Posterior cingulate gyrus (tissue), 11 donors: ENCODE data around the gene OXCT1.
"Not testable (repeated sequence)": the region's sequence is repeated elsewhere in the genome, so short reads cannot be mapped to it uniquely, and the experiment has no call there.

Source experiments
- DNase-seq, 10 donors: peaks; one replicate each; pipeline versions ENCODE4 v3.0.0 to v3.0.0-alpha.2; 2020 to 2021; ENCODE audit warnings: mixed read lengths in 3 of 10
- intact Hi-C: fragments of 100-400 bp; cut with DNase I; formaldehyde crosslinking; loops from one replicate; pipeline ENCODE4 v1.15.1; 2023

Gene OXCT1

DNA sequence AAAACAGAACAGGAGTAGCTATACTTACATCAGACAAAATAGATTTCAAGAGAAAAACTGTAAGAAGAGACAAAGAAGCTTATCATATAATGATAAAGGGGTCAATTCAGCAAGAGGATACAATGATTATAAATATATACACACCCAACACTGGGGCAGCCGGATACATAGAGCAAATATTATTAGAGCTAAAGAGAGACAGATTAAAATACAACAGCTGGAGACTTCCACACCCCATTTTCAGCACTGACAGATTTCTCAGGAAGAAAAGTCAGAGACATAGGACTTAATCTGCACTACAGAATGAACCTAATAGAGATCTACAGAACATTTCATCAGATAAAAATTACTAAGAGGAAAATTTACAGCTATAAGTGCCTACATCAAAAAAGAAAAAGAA lies 35.7 kb downstream of the OXCT1 start:
- DNase-seq, result no peak
- intact Hi-C loops, result no loop called here

DNA sequence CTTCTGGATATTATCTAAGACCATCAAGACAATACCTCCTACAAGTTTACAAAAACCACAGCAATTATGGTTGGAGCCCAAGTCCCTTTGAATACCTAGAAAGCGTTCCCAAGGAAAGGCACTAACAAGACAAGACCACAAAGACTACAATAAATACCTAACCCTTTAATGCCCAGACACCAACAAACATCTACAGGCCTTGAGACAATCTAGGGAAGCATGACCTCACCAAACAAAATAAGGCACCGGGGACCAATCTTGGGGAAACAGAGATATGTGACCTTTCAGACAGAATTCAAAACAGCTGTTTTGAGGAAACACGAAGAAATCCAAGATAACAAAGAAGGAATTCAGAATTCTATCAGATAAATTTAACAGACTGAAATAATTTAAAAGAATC lies 37.8 kb downstream of the OXCT1 start:
- DNase-seq, result no peak
- intact Hi-C loops, result no loop called here

DNA sequence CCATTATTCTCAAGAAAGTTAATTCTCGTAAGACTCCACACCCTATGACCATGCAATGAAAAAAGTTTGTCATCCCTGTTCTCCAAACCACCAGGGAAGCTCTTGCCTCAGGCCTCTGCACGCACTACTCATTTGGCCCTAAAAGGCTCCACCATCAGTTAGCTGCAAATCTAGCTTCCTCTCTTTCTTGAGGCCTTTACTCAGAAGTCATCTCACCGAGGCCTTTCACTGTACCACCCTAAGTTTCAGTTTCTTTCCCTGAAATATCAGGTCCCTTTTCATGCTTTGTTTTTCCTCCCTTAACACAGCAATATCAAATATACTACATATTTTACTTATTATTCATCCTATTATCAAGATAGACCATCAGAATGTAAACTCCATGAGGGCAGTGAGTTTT lies 39.1 kb downstream of the OXCT1 start:
- DNase-seq, result no peak
- intact Hi-C loops, result no loop called here

DNA sequence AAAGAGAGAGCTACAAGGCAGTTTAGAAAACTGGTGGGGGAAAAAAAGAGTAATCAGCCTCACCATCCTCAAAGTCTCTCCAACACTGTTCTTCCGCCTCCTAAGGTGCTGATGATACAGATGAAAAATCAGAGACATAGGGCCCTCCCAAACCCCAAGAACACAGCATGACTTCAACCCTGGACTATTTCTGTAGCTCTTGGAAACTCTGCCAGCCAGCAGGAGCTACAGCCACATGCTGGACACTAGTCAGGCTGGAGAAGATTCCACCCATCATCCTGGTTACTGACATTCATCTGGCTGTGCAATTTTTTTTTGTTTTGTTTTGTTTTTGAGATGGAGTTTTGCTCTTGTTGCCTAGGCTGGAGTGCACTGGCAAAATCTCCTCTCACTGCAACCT lies 42.4 kb downstream of the OXCT1 start:
- no peak for DNase-seq
- intact Hi-C loops, result no loop called here

DNA sequence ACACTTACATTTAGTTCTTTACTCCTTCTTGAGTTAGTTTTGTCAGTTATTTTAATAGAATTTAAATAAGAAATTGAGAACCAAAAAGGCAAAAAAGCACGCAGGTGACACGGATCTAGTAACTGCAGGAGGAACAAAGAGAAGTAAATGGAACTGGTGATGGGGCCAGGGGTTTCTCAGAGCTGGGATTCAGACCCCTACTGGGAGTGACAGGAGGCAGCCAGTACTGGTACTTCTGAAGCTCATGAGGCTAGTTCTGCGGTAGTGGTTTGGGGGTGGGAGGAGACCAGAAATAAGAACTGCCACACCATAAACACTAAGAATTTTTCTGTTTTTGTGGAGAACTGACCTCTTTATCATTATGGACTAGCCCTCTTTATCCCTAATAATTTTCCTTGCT lies 48.2 kb downstream of the OXCT1 start:
- no peak for DNase-seq
- intact Hi-C loops, result no loop called here

DNA sequence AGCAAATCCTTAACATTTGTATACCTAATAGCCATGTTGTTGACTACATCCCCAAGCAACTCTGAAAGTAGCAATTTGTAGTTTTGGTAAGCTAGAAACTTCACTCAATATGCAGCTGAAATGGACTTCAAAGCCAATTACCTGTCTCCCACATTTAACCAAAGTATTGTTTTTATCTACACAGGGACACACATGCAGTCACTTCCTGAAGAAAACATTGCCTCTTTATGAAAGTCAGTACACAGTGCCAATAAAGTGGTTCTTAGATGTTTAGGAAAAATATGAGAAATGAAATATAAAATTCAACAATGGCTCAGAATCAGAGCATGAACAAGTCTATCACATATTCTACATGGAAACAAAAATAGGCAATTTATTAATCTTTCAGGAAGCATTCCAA lies 49.2 kb downstream of the OXCT1 start:
- DNase-seq, result no peak
- intact Hi-C loops, result no loop called here

DNA sequence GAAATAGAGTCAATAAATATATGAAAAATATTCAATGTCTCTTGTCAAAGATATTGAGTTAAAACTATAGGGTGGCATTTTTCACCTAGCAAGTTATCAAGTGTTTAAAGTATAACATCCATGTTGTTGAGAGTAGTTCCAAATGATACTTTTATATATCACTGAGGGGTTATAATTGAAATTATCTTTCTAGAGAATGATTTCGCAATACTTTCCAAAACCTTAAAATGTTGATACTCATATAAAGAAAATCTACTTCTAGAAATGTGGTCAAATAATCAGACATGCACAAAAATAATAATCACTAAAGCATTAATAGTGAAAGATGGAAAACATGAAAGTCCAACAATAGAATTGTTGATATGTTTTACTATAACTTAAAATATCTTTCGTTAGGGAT lies 50.1 kb downstream of the OXCT1 start:
- no peak for DNase-seq
- intact Hi-C loops, result no loop called here

DNA sequence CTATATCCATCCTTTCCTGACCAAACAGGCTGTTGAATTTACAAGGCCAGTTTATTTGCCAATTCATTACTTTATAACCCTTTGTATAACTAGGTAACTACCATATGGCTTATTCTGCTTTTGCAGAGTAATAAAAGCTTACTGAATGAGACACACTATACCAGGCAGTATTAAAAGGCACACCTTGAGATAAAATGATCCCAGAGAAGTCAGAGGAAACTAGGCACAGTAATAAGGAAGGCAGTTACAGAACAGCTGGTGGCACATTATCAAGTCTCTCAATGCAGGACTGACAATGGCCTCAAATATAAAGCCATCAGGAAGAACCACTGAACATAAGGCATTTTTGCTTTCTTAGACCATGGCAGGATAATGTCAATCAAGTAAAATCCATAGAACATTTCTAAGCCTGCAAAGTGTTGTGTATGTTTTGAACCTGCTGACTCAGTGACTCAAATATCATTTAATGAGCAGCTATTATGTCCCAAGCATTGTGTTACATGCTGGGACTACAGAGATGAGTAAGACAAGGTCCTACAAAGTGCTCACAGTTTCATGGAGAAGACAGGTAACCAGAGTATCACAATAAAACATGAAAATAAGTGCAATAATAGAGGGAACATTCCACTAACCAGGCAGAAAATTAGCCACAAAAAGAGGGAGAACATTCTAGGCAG lies 52.5 kb downstream of the OXCT1 start:
- intact Hi-C loops, result no loop called here
- DNase-seq, result no peak

DNA sequence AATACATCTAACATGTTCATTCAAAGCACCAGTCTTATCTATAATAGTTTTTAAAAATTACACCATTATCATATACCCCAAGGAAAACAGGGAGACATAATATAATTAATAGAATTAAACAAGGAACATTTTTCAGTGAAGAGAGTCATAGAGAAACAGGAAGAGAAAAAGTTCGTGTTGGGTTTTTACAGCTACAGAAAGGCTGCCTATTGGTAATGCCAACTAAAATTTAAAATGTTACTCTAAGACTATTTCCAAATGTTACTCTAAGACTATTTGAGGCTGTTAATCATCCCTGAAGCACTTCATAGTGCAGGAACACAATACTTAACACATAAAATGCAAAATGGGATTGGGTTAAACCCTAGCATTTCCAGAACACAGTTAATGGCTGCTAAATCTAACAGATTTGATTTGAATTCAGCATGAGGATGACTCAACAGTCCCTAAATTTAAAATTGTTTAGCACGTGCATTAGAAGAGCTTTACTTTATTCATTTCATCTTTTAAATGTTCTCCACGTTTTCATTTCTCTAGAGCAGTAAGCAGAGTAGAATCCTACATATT lies 54.5 kb downstream of the OXCT1 start:
- no peak for DNase-seq
- intact Hi-C loops, result no loop called here

DNA sequence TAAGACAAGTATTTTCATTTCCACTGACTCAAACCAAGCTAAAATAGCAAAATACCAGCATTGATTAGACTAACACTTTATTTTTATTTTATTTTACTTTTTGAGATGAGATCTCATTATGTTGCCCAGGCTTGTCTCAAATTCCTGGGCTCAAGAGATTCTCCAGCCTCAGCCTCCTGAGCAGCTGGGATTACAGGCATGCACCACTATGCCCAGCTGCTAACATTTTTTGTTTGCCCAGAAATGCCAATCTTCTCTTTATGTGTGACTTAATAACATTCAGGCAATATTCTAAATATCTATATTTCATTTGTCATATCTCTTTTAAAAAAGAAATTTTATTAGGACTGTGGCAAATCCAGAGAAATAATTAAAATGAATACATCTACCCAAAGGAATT lies 55.0 kb downstream of the OXCT1 start:
- DNase-seq, result no peak
- intact Hi-C loops, result no loop called here

DNA sequence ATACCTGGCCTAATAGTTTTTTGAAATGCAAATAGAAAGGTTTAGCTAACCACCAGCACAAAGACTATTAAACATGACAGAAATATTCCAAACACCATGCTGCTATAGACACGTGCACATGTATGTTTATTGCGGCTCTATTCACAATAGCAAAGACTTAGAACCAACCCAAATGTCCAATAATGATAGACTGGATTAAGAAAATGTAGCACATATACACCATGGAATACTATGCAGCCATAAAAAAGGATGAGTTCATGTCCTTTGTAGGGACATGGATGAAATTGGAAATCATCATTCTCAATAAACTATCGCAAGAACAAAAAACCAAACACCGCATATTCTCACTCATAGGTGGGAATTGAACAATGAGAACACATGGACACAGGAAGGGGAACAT lies 55.9 kb downstream of the OXCT1 start:
- DNase-seq, intact Hi-C loops: not testable (repeated sequence)

DNA sequence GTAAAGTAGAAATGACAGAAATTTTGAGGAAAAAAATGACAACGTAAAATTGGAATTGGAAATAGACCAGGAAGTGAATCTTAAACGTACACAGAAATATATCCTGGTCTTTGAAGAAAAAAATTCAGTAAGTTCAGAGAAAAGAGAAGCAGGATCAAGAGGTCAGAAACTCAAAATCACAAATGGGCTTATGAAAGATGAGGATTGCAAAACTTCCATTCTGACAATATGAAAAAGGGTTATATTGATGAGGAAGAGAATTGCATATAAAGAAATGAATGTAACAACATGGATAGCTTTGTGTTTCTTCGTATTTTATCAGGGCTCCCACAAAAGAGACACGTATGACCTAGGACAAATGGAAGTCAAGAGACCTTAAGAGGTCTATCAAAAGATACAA lies 58.1 kb downstream of the OXCT1 start:
- DNase-seq, result no peak
- intact Hi-C loops, result no loop called here

DNA sequence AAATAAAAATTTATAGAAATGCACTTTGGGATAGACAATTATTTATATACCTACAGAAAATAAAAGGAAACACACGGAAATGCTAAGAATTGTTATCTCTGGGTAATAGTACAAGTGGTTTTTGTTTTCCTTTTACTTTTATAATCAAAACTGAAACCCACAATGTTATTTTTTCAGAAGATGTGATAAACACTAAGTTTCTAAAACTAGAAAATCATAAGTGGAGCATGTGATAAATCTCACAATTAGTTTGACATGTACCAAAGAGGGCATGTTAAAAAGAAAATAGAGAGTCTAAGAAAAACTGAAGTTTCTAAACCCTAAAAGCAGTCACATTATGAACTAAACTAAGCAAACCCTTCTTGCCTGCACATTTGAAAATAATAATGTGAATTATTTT lies 61.1 kb downstream of the OXCT1 start:
- no peak for DNase-seq
- intact Hi-C loops, result no loop called here

DNA sequence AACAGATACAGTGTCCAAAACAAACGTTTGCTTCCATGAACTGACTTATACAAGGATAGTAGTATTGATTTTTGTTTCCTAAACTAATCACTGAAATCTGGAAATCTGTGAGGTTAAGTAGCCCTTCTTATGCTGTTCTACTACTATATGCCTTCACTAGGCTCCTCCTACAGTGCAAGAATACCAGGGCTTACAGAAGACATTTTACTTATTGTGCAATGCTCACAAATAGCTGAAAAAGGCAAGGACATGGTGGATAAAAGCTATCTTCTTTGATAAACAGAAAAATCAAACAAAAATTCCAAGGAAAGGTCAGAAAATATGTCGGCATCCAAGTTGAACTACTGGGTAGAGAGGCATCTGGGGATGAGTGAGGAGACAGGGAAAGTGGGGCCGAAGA lies 61.9 kb downstream of the OXCT1 start:
- intact Hi-C loops, result no loop called here
- no peak for DNase-seq

DNA sequence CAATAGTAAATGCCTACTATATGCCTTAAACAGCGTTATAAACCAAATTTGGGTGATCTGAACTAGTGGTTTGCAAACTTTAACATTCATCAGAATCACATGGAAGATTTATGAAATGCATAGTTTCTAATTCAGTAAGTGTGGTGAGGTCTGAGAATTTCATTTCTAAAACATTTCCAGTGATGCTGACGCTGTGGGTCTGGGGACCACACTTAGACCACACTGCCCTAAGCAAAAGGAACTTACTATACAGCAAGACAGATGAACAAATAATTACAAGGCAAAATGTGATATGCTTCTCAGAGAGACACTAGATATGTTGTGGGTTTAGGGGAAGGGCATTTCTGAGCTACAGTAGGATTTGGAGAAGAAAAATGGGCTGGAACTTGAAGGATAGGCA lies 72.6 kb downstream of the OXCT1 start:
- DNase-seq, result no peak
- intact Hi-C loops, result no loop called here

DNA sequence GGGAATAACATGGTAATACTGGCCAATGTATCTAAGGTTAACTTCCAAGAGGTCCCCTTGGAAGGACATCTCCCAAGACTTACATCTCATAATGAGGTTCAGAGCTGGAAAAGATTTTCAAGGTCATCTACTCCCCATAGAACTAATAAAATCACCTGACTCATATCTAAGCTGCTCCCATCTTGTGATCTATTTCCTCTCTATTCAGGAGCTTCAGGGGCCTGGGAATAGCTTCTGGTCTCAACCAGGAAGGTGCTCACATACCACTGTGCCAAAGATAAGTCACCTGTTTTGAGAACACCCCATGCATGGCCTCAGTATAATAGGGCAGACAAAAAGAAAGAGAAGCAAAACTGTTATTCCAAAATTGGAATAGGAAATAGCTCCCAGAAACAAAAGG lies 74.2 kb downstream of the OXCT1 start:
- DNase-seq, result no peak
- intact Hi-C loops, result no loop called here

DNA sequence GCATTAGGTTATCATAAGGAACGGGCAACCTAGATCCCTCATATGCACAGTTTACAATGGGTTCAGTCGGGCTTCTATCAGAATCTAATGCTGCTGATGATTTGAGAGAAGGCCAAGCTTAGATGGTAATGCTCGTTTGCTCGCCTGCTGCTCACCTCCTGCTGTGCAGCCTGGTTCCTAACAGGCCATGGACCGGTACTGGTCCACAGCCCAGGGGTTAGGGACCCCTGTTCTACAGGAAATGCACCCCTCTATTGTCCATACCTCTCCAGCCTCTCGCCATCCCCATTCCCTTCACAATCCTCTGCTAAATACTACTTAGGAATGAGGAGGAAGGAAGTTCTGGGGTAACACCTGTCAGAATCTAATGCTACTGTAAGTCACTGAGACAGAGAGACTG lies 75.1 kb downstream of the OXCT1 start:
- DNase-seq, result no peak
- intact Hi-C loops, result no loop called here

DNA sequence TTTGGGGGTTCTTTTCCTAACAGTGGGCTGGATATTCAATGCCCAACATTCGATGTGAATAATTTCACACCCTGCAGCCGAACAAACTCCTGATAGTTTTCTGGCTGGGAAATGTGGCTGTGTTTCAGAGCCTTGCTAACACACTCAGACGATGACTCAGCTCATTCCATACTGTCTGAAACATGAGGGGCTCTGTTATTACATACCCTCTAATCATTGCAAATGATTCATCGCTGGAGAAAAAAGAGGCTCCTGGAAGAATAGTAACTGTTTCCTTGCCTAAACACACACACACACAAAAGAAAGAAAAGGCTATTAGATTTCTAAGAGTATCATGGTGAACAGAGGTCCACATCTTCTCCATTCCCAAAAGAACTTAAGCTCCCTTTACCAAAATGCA lies 75.8 kb downstream of the OXCT1 start:
- no peak for DNase-seq
- intact Hi-C loops, result no loop called here

DNA sequence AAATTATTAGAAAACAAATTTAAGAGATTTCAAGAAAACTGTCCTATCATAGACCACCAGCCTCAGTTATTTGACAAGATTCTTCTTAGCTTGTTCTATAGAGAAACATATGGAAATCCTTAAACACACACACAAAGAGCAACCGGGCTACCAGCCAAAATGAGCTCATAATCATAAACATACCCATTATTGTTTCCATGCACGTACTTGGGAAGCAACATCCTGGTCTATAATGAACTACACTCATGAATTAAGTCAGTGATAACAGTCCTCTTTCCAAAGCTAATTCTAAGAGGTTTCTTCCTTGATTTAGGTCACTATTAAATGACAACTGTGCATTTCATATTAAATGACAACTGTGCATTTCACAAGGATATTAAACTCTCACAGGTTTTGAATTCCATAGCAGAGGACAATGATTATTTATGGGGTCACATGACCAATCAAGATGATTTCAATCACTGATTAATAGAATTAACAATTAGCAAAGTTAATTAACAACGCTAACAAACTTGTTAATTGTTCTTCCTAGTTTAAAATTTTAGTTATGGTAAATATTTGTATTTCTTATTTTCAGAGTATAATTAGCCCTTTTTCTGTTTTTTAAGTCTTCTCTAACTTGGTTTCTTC lies 77.0 kb downstream of the OXCT1 start:
- DNase-seq, result no peak
- intact Hi-C loops, result no loop called here

DNA sequence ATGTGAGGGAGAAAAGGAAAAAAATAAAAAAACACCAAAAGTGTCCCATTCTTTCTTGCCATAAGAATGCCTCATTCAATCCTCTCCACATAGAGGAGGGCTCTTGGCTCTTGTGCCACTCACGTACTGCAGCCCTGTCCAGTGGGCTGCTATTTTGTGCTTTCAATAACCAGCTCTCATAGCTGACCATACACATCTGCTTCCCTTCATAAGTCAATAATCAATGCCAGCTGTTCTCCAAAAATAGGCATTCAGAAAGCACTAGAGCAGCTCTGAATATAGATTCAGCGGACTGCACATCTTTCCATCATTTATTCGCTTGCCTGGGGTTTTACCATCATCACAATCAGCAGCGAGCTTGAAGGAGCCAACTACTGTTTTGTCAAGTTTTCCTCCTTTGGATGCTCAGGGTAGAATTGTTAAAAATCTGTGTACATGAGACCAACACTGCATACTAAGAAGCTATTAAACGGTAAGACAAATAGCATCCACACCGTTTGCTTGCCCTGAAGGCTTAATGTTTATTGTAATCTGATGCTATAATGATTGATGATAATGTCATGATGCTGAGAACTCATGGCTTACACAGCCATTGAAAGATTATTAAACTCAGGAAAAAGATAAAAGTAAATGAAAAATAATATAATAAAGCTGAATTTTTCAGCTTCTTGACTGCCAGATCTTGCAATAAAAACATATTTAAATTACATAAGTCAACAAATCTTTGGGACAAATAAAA lies 80.0 kb downstream of the OXCT1 start:
- intact Hi-C loops, result no loop called here
- DNase-seq, result no peak

DNA sequence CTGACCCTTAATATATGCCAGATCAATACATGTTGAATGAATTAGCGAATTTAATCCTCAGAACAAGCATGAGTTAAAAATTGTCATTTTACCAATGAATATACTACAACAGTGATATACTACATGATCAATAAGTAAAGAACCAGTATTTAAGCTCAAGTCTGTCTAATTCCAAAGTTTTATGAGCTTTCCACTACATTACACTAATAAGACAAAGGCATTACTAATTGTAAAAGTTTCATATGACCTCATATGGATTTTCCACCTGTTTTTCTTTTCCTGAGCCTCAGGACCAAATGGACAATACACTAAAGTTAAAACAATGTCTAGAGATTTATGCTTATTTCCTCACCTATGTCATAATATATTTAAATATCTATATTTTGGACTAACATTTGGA lies 80.8 kb downstream of the OXCT1 start:
- no peak for DNase-seq
- intact Hi-C loops, result no loop called here

DNA sequence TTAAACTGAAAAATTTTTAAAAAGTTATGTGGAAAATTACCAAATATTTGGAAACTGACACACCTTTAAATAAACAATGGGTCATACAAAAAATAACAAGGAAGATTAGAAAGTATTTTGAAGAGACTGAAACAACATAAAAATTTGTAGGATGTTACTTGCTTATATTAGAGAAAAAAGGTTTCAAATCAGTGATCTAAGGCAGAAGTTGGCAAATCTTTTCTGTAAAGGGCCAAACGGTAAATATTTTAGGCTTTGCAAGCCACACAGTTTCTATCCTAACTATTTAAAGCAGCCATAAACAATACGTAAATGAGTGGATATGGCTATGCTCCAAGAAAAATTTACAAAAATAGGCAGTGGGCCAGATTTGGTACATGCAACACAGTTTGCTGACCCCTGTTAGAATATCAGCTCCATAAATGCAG lies 81.3 kb downstream of the OXCT1 start:
- DNase-seq, result no peak
- intact Hi-C loops, result no loop called here
